Activated CD4-positive, alpha-beta T cell treated with anti-CD3 and anti-CD28 coated beads, Interleukin-2, amount 50 U/mL, for 48 hours (primary cell): ENCODE measurements around the gene VAV3.

Experiments
- DNase-seq, 2 experiments: peaks; one replicate each; pipeline ENCODE4 v3.0.0-alpha.2; 2020

Gene VAV3

GRCh38 chr1:107972391-107973180, 7.6 kb upstream of the VAV3 start:
- no peak for DNase-seq

GRCh38 chr1:107966550-107966949, 1.6 kb upstream of the VAV3 start:
- no peak for DNase-seq

- DNase-seq = peak; percentile 26 to 36
Observed at GRCh38 chr1:107964336-107965109, 457 bp downstream of the VAV3 start.

GRCh38 chr1:107963601-107964335, 1.2 kb downstream of the VAV3 start:
- DNase-seq = peak; percentile 57

DNA sequence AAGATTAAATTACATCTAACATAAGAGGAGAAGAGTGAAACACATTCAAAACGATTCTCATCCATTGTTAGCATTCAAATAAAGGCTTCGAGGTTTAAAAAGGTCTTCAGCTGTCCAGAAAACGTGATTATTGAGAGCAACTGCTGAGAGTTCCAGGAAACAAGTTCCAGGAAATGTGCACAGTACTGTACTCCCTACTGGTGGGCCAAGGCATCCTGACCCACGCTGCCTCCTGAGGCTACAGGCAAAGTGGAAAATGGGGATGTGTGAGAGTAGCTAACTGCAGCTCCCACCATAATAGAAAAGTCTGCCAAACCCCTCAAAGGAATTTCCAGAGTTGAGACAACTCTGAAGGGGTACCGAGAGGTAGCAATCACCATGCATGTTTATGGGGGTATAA, 2.0 kb downstream of the VAV3 start:
- DNase-seq = no peak

GRCh38 chr1:107954719-107955415, 10.1 kb downstream of the VAV3 start:
- no peak for DNase-seq

DNA sequence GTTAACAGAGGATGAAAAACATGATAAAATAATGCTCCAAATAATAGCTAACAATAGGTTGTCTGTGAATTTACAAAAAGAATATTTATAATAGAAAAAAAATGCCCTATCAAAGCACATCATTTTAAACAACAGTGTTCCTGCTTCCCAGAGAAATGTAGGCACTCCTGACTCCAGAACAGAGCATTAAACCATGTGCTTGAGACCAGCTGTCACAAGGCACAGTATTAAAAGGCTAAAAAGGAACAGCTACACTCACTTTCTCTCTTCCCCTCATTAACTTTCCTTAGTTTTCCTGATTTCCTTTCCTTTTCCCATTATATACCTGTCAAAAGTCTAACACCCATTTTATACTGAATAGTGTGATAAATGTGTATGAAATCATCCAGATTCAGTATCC, 10.9 kb downstream of the VAV3 start:
- DNase-seq = no peak

GRCh38 chr1:107953556-107953955, 11.4 kb downstream of the VAV3 start:
- DNase-seq = no peak

DNA sequence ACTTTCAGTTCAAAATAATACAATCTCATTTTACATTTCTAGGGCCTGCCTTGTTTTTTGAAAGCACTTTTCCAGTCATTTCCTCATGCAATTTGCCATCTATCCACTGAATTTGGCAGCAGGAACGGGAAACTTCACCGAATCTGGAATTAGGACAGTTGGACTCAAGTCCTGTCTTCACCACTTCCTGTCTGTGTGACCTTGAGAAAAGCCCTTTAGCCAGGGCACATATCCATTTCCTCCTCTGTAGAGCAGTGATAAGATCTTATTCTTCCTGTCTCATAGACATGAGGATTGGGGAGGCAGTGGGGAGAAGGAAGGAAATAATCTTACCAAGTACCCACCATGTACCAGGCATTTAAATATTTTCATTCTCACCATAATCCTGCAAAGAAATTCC, 12.0 kb downstream of the VAV3 start:
- DNase-seq = no peak

- DNase-seq = no peak
Observed at GRCh38 chr1:107950464-107950863, 14.5 kb downstream of the VAV3 start.

- DNase-seq = no peak
Observed at GRCh38 chr1:107949467-107950253, 15.3 kb downstream of the VAV3 start.

DNA sequence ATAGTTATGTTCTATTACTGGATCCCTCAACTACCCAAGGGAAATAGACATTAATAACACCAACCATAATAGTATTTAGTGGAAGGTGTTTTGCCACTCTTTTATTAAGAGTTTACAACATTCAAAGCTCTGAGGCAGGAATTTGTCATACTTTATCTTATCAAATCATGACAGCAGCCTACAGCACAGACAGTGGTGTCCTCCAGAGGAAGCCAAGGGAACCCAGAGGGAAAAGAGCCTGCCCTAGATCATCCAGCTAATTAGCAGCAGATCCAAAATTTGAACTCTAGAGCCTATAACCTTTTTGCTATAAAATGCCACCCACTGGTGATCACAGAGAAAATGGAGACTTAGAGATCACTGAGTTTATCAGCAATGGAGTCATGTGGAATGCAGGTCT, 18.2 kb downstream of the VAV3 start:
- DNase-seq = no peak

GRCh38 chr1:107943694-107944093, 21.3 kb downstream of the VAV3 start:
- no peak for DNase-seq

DNA sequence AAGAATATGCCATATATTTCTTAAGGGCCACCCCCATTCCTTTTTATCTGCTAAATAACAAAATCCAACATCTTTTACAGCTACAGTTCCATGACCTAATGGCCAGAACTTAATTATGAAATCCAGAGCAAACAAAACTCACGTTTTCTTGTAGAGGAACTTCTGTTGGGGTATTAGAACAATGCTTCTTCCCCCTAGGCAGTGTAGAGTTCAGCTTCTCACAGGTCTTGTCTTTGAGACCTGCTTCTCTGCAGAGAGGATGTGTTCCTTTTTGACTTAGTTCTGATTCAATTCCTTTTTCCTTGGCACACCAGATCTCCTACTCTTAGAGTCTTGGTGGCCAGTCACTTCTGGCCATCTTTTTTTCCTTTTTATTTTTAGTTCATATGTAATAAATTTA, 22.2 kb downstream of the VAV3 start:
- DNase-seq = no peak

GRCh38 chr1:107941531-107941930, 23.4 kb downstream of the VAV3 start:
- DNase-seq = no peak

GRCh38 chr1:107941123-107941522, 23.9 kb downstream of the VAV3 start:
- no peak for DNase-seq

DNA sequence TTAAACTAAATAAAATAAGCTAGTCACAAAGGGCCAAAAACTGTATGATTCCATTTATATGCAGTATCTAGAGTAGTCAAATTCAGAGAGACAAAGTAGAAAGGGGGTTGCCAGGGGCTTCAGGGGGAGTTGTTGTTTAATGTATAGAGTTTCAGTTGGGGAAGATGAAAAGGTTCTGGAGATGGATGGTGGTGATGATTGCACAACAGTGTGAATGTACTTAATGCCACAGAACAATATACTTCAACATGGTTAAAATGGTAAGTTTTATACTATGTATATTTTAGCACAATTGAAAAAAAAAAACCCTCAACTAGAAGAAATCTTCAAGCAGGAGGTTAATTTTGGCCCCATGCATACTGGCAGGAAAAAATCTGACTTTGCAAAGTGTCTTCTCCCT, 24.3 kb downstream of the VAV3 start:
- no peak for DNase-seq

DNA sequence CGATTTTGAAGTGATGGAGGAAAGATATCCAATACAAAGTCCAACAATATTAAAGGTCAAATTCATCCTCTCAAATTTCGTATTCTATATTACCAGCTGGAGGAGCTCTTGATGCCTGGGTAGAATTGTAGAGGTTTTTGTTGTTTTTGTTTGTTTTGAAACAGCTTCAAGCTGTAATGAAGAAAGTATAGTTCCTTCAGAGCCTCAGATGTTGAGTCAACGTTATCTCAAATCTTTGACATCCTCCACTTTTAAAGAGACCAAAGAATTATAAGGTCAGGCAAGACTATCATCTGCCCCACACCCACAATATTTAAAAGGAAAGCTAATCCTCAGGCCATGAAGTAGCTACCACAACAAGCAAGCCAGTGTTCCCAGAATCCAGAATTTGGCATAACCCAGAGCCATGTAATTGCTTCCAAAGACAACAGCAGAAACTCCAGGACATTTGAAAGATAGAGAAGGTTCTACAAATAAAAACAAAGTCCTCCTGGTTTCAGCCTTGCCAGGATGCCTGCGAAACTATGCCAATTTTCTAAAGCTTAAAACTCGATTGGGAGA, 24.9 kb downstream of the VAV3 start:
- DNase-seq = no peak

- DNase-seq = no peak
Observed at GRCh38 chr1:107939256-107939655, 25.7 kb downstream of the VAV3 start.

- DNase-seq = peak; percentile 47 to 66
Observed at GRCh38 chr1:107936498-107937481, 28.2 kb downstream of the VAV3 start.
